H1 (cell line): Measurements from ENCODE around the gene C1GALT1C1. TPM values are rescaled to one million over a fixed set of nuclear protein-coding genes. Genes with fewer than 3 reads are reported as not detected.

Experiments
- ASH2L ChIP-seq: fragments of 200-600, 300-600 bp; sonication (generic); IDR thresholded peaks from one replicate; pipeline ENCODE4 v1.7.1; 2017; ENCODE audit warnings: low read length
- polyA plus RNA-seq, 7 experiments: library from polyadenylated mRNA; depleted of rRNA in 3 of 7; stranded (reverse) in 5 of 7; unstranded in 2 of 7; fragments of >200 nt in 5 of 7; fragments of 200-250 nt in 2 of 7; gene quantifications; 1 replicate in 5 of 7; 2 replicates in 1 of 7; 4 replicates in 1 of 7; pipeline versions ENCODE4 v1.2.1 to v1.2.3, GENCODE V29; 2011 to 2013; ENCODE audit warnings: missing spikeins in 2 of 7, mixed read lengths in 2 of 7
- total RNA-seq: library from RNA; stranded (reverse); fragmentation: NEBNext Ultra II Directional; extraction: Animal tissue kit (Norgen Biotek cat#: 25700); gene quantifications from 2 replicates; pipeline ENCODE4 v1.2.1, GENCODE V29; 2021

Gene C1GALT1C1
- total and polyA plus RNA-seq, 2 of the 8 experiments (the other 6 are each of a cell fraction or from before 2014, with no cell fraction given), result 12.5 to 13.9 TPM

- no peak for TF ChIP-seq ASH2L
Observed at GRCh38 chrX:120664081-120664480, 34.2 kb upstream of the C1GALT1C1 start (continued).
